Sciatic nerve (tissue), 2 donors: Measurements from ENCODE around the gene RRN3. TPM values are rescaled to one million over a fixed set of nuclear protein-coding genes. Genes with fewer than 3 reads are reported as not detected.
A peak's percentile ranks its signal among the peaks of the same experiment; 100 is the strongest.
"Not testable (repeated sequence)": the region's sequence is repeated elsewhere in the genome, so short reads cannot be mapped to it uniquely, and the experiment has no call there.

Experiments
- ATAC-seq: fragments of 200-7000 bp; cut with Tn5 transposase; one replicate; pipeline ENCODE4 v1.9.1; 2020; ENCODE audit warnings: mild to moderate bottlenecking, moderate library complexity
- DNase-seq: peaks from one replicate; pipeline ENCODE4 v3.0.0-alpha.2; 2020; ENCODE audit warnings: low spot score
- intact Hi-C: fragments of 100-400 bp; cut with DNase I; formaldehyde crosslinking; loops from one replicate; pipeline ENCODE4 v1.14.2; 2022
- total RNA-seq: library from RNA; stranded (reverse); fragmentation: NEBNext Ultra II Directional; extraction: Animal tissue kit (Norgen Biotek cat#: 25700); gene quantifications from one replicate; pipeline ENCODE4 v1.2.1, GENCODE V29; 2021
- donor health status: DM: no; HTN: no; CAD: no.
- donor health status: DM: no; HTN: no; CAD: no.

Gene RRN3
- total RNA-seq, 1 donor from 2014 or later: 28.8 TPM

- ATAC-seq: not testable (repeated sequence)
These were observed 33.8 kb upstream of the RRN3 start for GRCh38 chr16:15127641-15128425.

GRCh38 chr16:15100372-15100987 is 6.4 kb upstream of the RRN3 start:
- DNase-seq, intact Hi-C loops, ATAC-seq: not testable (repeated sequence)

More at GRCh38 chr16:15127641-15128425, 33.8 kb upstream of the RRN3 start:
- DNase-seq, intact Hi-C loops: not testable (repeated sequence)

GRCh38 chr16:15099366-15099909 is 5.4 kb upstream of the RRN3 start:
- intact Hi-C loops, DNase-seq: not testable (repeated sequence)
- ATAC-seq: peak; percentile 66

- DNase-seq, intact Hi-C loops, ATAC-seq: not testable (repeated sequence)
These were observed 2.5 kb upstream of the RRN3 start for GRCh38 chr16:15096583-15096972.

- DNase-seq, intact Hi-C loops, ATAC-seq: not testable (repeated sequence)
These were observed 509 bp downstream of the RRN3 start for GRCh38 chr16:15093571-15093954.

GRCh38 chr16:15090663-15091269 is 3.3 kb downstream of the RRN3 start:
- intact Hi-C loops, ATAC-seq, DNase-seq: not testable (repeated sequence)

- DNase-seq, ATAC-seq, intact Hi-C loops: not testable (repeated sequence)
These were observed 11.3 kb downstream of the RRN3 start for GRCh38 chr16:15082788-15083187.

GRCh38 chr16:15080883-15081282 is 13.2 kb downstream of the RRN3 start:
- not testable (repeated sequence) for ATAC-seq, DNase-seq

GRCh38 chr16:15076161-15076560 is 17.9 kb downstream of the RRN3 start:
- intact Hi-C loops, ATAC-seq: not testable (repeated sequence)

More at GRCh38 chr16:15080883-15081282, 13.2 kb downstream of the RRN3 start:
- intact Hi-C loops: not testable (repeated sequence)

GRCh38 chr16:15073101-15073500 is 21.0 kb downstream of the RRN3 start:
- ATAC-seq (no peak), DNase-seq (no peak)
- intact Hi-C loops: no loop called here

More at GRCh38 chr16:15076161-15076560, 17.9 kb downstream of the RRN3 start:
- DNase-seq: not testable (repeated sequence)

GRCh38 chr16:15071916-15072769 is 21.9 kb downstream of the RRN3 start:
- DNase-seq, intact Hi-C loops: not testable (repeated sequence)
- ATAC-seq: peak; percentile 87

- intact Hi-C loops, DNase-seq, ATAC-seq: not testable (repeated sequence)
These were observed 23.1 kb downstream of the RRN3 start for GRCh38 chr16:15071013-15071412.

- intact Hi-C loops, ATAC-seq, DNase-seq: not testable (repeated sequence)
These were observed 27.4 kb downstream of the RRN3 start for GRCh38 chr16:15066690-15067089.

GRCh38 chr16:15065961-15066360 is 28.1 kb downstream of the RRN3 start:
- intact Hi-C loops, DNase-seq, ATAC-seq: not testable (repeated sequence)

GRCh38 chr16:15062085-15062810 is 31.8 kb downstream of the RRN3 start:
- DNase-seq, ATAC-seq, intact Hi-C loops: not testable (repeated sequence)

GRCh38 chr16:15059324-15059723 is 34.7 kb downstream of the RRN3 start:
- ATAC-seq: no peak
- intact Hi-C loops: no loop called here
- DNase-seq: no peak

GRCh38 chr16:15057681-15058417 is 36.2 kb downstream of the RRN3 start:
- ATAC-seq (no peak), DNase-seq (no peak)
- intact Hi-C loops: no loop called here
